BE2C (cell line): ENCODE data around the gene PARD3.

ENCODE experiments used
- DNase-seq: peaks from one replicate; pipeline ENCODE4 v3.0.0-alpha.2; 2020
- H3K27me3 ChIP-seq: fragments of 250-450 bp; sonication (Bioruptor Pico); 2 replicates; pipeline ENCODE4 v1.5.1; 2020; ENCODE audit warnings: mild to moderate bottlenecking
- H3K36me3 ChIP-seq: fragments of 250-450 bp; sonication (Bioruptor Pico); 2 replicates; pipeline ENCODE4 v1.5.1; 2020; ENCODE audit warnings: mild to moderate bottlenecking
- H3K4me1 ChIP-seq: fragments of 250-450 bp; sonication (Bioruptor Pico); 2 replicates; pipeline ENCODE4 v1.5.1; 2020
- H3K4me3 ChIP-seq: 2 replicates; pipeline ENCODE4 v1.5.1; 2011; ENCODE audit warnings: low read depth, low read length
- H3K9me3 ChIP-seq: fragments of 250-450 bp; sonication (Bioruptor Pico); 2 replicates; pipeline ENCODE4 v1.5.1; 2020
- TF ChIP-seq, protein P1 (sequence below): IDR thresholded peaks from 2 replicates; pipeline ENCODE4 v1.5.1; 2012; ENCODE audit warnings: mild to moderate bottlenecking, low read depth, low read length

PARD3 gene

DNA sequence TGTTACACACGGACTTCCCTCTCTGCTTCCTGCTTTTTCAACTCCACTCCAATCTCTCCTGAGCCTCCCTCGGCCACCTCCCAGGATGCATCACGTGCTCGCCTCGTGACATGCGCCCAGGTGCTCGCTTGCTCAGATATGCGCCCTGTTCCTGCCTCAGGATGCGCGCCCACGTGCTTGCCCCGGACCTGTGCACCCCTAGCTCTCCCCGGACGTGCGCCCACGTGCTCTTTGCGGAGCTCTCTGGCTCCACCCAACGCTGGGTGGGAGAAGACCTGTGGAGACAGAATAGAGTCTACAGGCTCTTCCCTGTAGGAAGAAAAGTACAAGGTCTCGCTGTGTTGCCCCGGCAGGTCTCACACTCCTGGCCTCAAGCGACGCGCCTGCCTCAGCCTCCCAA lies 23.1 kb downstream of the PARD3 start:
- H3K27me3 ChIP-seq: no peaks in the 10 kb centered on the region
- no peaks in the 10 kb centered on the region for H3K36me3 ChIP-seq
- TF ChIP-seq, protein P1, sequence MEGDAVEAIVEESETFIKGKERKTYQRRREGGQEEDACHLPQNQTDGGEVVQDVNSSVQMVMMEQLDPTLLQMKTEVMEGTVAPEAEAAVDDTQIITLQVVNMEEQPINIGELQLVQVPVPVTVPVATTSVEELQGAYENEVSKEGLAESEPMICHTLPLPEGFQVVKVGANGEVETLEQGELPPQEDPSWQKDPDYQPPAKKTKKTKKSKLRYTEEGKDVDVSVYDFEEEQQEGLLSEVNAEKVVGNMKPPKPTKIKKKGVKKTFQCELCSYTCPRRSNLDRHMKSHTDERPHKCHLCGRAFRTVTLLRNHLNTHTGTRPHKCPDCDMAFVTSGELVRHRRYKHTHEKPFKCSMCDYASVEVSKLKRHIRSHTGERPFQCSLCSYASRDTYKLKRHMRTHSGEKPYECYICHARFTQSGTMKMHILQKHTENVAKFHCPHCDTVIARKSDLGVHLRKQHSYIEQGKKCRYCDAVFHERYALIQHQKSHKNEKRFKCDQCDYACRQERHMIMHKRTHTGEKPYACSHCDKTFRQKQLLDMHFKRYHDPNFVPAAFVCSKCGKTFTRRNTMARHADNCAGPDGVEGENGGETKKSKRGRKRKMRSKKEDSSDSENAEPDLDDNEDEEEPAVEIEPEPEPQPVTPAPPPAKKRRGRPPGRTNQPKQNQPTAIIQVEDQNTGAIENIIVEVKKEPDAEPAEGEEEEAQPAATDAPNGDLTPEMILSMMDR: no peak
- H3K4me1 ChIP-seq: peaks cover 21% of the 10 kb centered on the region
- H3K9me3 ChIP-seq: no peaks in the 10 kb centered on the region
- H3K4me3 ChIP-seq: no peak overlapping the region
- no peak for DNase-seq

DNA sequence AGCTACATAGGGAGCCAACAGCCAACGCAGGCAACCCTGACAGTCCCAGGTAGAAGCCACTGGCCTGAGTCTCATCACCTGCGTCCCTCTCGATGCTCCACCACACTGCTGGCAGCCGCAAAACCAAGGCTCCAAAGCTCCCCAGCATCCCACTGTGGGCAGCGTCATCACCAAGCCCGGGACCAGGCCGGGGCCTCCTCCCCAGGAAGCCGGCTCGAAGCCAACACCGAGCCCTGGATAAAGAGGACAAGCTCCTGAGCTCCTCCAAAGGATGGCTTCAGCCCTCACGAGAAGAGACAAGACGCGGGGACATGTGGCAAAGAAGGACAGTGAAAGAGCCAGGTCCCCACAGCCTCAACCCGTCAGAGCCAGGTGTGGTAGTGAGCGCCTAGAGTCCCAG lies 23.9 kb downstream of the PARD3 start:
- TF ChIP-seq, protein P1: no peak
- Histone ChIP-seq H3K4me3 (no peak overlapping the region), H3K27me3 (no peaks in the 10 kb centered on the region), H3K4me1 (peaks cover 27% of the 10 kb centered on the region), H3K9me3 (no peaks in the 10 kb centered on the region), H3K36me3 (no peaks in the 10 kb centered on the region)
- no peak for DNase-seq

DNA sequence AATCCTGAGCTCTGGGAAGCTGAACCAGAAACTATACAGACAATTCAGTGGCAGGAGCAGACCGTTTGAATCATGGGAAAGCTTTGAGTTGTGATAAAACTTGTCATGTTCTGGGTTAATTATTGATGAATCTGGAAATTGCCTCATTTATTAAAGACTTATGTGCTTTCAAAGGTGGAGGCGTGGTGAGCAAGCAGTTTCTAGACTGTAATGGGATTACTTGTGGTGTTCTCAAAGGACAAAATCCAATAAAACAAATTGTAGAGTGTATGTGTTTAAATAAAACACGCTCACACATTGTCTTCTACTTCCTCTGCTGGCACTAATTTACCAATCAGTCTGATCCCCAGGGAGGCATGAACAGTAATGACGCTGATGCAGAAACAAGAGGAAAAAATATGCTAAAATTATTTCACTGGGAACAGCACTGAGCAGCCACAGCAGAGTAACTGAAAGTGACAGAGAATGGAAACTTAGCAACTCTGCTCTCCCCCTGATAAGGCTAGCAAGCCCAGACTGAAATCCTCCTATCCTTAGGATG lies 25.1 kb downstream of the PARD3 start:
- TF ChIP-seq, protein P1: no peak
- peaks cover 33% of the 10 kb centered on the region for H3K4me1 ChIP-seq
- H3K4me3 ChIP-seq: no peak overlapping the region
- H3K9me3 ChIP-seq: no peaks in the 10 kb centered on the region
- no peaks in the 10 kb centered on the region for H3K36me3 ChIP-seq
- H3K27me3 ChIP-seq: no peaks in the 10 kb centered on the region
- DNase-seq: no peak

DNA sequence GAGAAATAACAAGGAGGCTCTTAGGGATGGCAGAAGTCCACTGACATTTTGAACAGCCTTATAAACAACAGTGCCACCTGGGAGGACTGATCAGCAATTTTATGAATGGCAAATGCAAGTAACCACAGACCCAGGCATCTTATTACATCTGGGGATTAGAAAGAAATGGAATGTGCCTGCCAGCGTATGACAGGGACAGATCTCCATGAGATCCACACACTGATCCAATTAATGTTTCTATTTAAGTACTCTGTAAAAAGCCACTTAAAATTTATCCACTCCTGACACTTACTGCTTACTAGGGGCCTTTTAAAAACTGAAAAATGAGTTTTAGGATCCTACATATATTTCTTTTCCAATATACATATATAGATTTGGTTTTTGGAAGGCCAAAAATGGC lies 28.6 kb downstream of the PARD3 start:
- TF ChIP-seq, protein P1: 0 out of 2 replicates have a peak, but pooled peaks have one; percentile 11
- H3K27me3 ChIP-seq: no peaks in the 10 kb centered on the region
- H3K9me3 ChIP-seq: no peaks in the 10 kb centered on the region
- no peaks in the 10 kb centered on the region for H3K36me3 ChIP-seq
- H3K4me3 ChIP-seq: no peak overlapping the region
- peaks cover 26% of the 10 kb centered on the region for H3K4me1 ChIP-seq
- DNase-seq: peak; percentile 24

DNA sequence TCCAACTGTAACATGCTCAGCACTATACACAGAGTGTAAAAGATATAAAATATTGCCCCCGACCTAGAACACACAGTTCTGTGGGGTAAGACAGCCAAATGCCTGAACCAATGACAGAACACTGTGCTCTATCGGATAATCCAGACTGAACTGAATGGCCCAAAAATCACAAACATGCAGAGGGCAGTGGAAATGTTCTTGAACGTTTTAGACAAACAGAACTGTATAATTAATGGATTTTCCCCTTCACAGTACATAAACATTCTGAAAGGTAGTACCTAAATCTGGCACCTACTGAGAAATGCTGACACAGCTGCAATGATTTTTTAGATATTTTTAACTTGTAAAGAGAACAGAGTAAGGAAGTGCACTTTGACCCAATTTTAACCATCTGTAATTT lies 33.4 kb downstream of the PARD3 start:
- H3K27me3 ChIP-seq: no peaks in the 10 kb centered on the region
- no peaks in the 10 kb centered on the region for H3K36me3 ChIP-seq
- no peak overlapping the region for H3K4me3 ChIP-seq
- DNase-seq: no peak
- TF ChIP-seq, protein P1: no peak
- H3K4me1 ChIP-seq: peaks cover 25% of the 10 kb centered on the region
- no peaks in the 10 kb centered on the region for H3K9me3 ChIP-seq

DNA sequence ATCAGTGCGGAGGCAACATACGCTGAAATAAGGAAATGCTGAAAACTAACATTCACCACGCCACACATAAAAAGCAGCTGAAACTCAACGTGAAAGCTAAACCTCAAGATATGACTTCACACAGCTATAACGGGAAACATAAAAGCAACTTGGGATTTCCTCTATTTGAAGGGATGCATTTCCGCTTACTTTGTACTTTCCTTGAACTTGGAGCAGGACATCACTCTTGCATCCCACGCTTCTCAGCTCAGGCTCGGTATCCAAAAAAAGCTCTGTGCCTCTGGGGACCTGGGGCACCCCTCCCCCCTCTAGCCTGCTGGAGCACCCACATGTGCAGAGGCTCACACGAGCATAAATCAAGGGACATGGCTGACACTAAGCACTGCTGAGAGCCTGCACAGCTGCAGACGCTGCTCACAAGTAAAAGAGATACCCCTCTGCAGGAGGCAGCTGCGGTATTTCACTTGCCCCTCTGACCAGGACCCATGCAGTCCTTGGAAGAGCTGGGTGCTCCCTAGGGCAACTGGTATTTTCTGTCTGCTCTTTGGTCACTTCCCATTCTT lies 34.2 kb downstream of the PARD3 start:
- no peaks in the 10 kb centered on the region for H3K27me3 ChIP-seq
- H3K4me3 ChIP-seq: peak overlapping the region; percentile 25
- DNase-seq: peak; percentile 59
- H3K36me3 ChIP-seq: no peaks in the 10 kb centered on the region
- no peaks in the 10 kb centered on the region for H3K9me3 ChIP-seq
- peaks cover 18% of the 10 kb centered on the region for H3K4me1 ChIP-seq
- TF ChIP-seq, protein P1: no peak
